Measurements from ENCODE around the gene TMC4.

DNA sequence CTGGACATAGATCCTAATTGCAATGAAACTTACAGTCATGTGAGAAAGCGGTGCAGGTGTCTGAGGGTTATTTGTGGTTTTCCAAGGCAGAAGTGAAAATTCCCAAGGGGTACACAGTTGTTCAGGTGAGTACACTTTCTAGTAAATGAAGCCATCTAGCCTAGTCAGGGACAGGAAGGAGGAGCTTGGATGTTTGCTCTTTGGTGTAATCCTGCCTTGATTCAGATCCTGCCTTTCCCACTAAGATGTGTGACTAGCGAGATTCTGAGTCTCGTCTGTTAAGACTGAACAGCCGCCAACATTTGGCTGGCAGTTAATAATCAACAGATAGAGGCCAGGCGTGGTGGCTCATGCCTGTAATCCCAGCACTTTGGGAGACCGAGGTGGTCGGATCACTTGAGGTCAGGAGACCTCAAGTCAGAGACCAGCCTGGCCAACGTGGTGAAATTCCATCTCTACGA, 30.2 kb upstream of the TMC4 start:
- TF ChIP-seq POLR2AphosphoS5 (IDR thresholded peaks at IDR 0.05; ENCODE audit: borderline replicate concordance, low read depth, low read length), result no peak
- no peak for TF ChIP-seq EZH2 (IDR thresholded peaks at IDR 0.05)
- TF ChIP-seq FOXP2 (optimal IDR thresholded peaks at IDR 0.05; ENCODE audit: control extremely low read depth, extremely low read length, insufficient read depth), result no peak

Data from SK-N-MC (cell line).